Measurements from ENCODE around the gene HSD11B1L. TPM values are rescaled to one million over a fixed set of nuclear protein-coding genes. Genes with fewer than 3 reads are reported as not detected.
A peak's percentile ranks its signal among the peaks of the same experiment; 100 is the strongest.

HSD11B1L gene
- total RNA-seq, 2 donors from 2014 or later = 7.7 to 12.7 TPM

- H3K9me3 Mint-ChIP-seq = no peaks in the 10 kb centered on the region
- WGBS, 2 experiments (ENCODE audit: insufficient coverage in 1 of 2, insufficient read length in 1 of 2) = 90 to 100% methylated on average over 2 of the region's 2 CpGs
- H3K36me3 ChIP-seq (ENCODE audit: control insufficient read depth, insufficient read depth, low read length) = peaks cover 80% of the 10 kb centered on the region
Observed at GRCh38 chr19:5644037-5644436, 36.8 kb upstream of the HSD11B1L start.

GRCh38 chr19:5645409-5645808 is 35.4 kb upstream of the HSD11B1L start:
- Histone ChIP-seq H3K36me3 (ENCODE audit: control insufficient read depth, insufficient read depth, low read length) (peaks cover 89% of the 10 kb centered on the region), H3K4me3 (ENCODE audit: low read length) (no peak overlapping the region), H3K9ac (ENCODE audit: extremely low read depth, low read length, poor library complexity, severe bottlenecking) (no peak overlapping the region), H3K9me3 (ENCODE audit: control insufficient read depth, low read length) (no peaks in the 10 kb centered on the region), H3K27me3 (ENCODE audit: control insufficient read depth, insufficient read depth, low read length, poor library complexity, severe bottlenecking) (no peaks in the 10 kb centered on the region), H3K27ac (ENCODE audit: low read depth, low read length) (no peak overlapping the region), H3K4me1 (ENCODE audit: control insufficient read depth, insufficient read depth, low read length) (no peaks in the 10 kb centered on the region)
- Mint-ChIP-seq H3K27ac (peak overlapping the region; percentile 83), H3K9me3 (no peaks in the 10 kb centered on the region), H3K4me3 (no peak overlapping the region), H3K27me3 (ENCODE audit: insufficient read depth) (no peaks in the 10 kb centered on the region), H3K36me3 (ENCODE audit: low read depth) (peaks cover 89% of the 10 kb centered on the region), H3K4me1 (peaks cover 1% of the 10 kb centered on the region)
- WGBS, 2 experiments (ENCODE audit: insufficient coverage in 1 of 2, insufficient read length in 1 of 2) = 91 to 94% methylated on average over 5 of the region's 5 CpGs
- no peak for TF ChIP-seq CTCF (conservative IDR thresholded peaks at IDR 0.05)
- no peak for DNase-seq

More at GRCh38 chr19:5644037-5644436, 36.8 kb upstream of the HSD11B1L start:
- Histone ChIP-seq H3K4me1 (ENCODE audit: control insufficient read depth, insufficient read depth, low read length) (no peaks in the 10 kb centered on the region), H3K9ac (ENCODE audit: extremely low read depth, low read length, poor library complexity, severe bottlenecking) (no peak overlapping the region), H3K27ac (ENCODE audit: low read depth, low read length) (no peak overlapping the region), H3K4me3 (ENCODE audit: low read length) (no peak overlapping the region), H3K9me3 (ENCODE audit: control insufficient read depth, low read length) (no peaks in the 10 kb centered on the region), H3K27me3 (ENCODE audit: control insufficient read depth, insufficient read depth, low read length, poor library complexity, severe bottlenecking) (no peaks in the 10 kb centered on the region)
- Mint-ChIP-seq H3K36me3 (ENCODE audit: low read depth) (peaks cover 82% of the 10 kb centered on the region), H3K4me3 (no peak overlapping the region), H3K27ac (peak overlapping the region; percentile 48), H3K4me1 (peaks cover 1% of the 10 kb centered on the region), H3K27me3 (ENCODE audit: insufficient read depth) (no peaks in the 10 kb centered on the region)
- TF ChIP-seq CTCF (conservative IDR thresholded peaks at IDR 0.05) = no peak
- DNase-seq = no peak

GRCh38 chr19:5646703-5647102 is 34.1 kb upstream of the HSD11B1L start:
- Mint-ChIP-seq H3K36me3 (ENCODE audit: low read depth) (peaks cover 89% of the 10 kb centered on the region), H3K27me3 (ENCODE audit: insufficient read depth) (no peaks in the 10 kb centered on the region), H3K9me3 (no peaks in the 10 kb centered on the region), H3K4me1 (peaks cover 1% of the 10 kb centered on the region), H3K4me3 (no peak overlapping the region), H3K27ac (peak overlapping the region; percentile 45)
- Histone ChIP-seq H3K36me3 (ENCODE audit: control insufficient read depth, insufficient read depth, low read length) (peaks cover 90% of the 10 kb centered on the region), H3K4me3 (ENCODE audit: low read length) (no peak overlapping the region), H3K4me1 (ENCODE audit: control insufficient read depth, insufficient read depth, low read length) (no peaks in the 10 kb centered on the region), H3K9me3 (ENCODE audit: control insufficient read depth, low read length) (no peaks in the 10 kb centered on the region), H3K27ac (ENCODE audit: low read depth, low read length) (no peak overlapping the region), H3K27me3 (ENCODE audit: control insufficient read depth, insufficient read depth, low read length, poor library complexity, severe bottlenecking) (no peaks in the 10 kb centered on the region), H3K9ac (ENCODE audit: extremely low read depth, low read length, poor library complexity, severe bottlenecking) (no peak overlapping the region)
- DNase-seq = no peak
- WGBS, 2 experiments (ENCODE audit: insufficient coverage in 1 of 2, insufficient read length in 1 of 2) = 90 to 98% methylated on average over 4 of the region's 4 CpGs
- TF ChIP-seq CTCF (conservative IDR thresholded peaks at IDR 0.05) = no peak

Data from endodermal cell (in vitro differentiated cells).